Measurements from ENCODE around the gene AKR1C2.

DNA sequence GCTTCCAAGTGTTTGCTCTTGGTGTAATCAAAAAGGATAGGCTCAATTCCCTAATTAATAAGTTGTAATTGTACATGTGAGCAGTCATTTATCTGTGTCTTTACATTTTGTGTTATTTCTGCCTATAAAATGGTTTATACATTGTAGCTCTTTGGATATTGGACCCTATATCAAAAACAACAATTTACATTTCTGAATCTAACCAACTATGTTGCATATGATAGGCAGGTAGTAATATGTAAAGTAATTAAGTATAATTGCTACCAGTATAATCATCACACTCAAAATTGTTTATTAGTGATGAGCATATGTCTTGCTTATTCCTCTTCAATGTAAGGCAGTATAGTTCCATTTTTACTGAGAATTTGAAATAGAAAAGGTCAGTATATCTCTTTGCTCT, 26.6 kb downstream of the AKR1C2 start:
- TF ChIP-seq POLR2AphosphoS5 (IDR thresholded peaks at IDR 0.05; ENCODE audit: low read depth, low read length) (no peak), SIN3A (IDR thresholded peaks at IDR 0.05; ENCODE audit: borderline replicate concordance, insufficient read depth, low read length) (no peak)
- TF ChIP-seq, protein P1, sequence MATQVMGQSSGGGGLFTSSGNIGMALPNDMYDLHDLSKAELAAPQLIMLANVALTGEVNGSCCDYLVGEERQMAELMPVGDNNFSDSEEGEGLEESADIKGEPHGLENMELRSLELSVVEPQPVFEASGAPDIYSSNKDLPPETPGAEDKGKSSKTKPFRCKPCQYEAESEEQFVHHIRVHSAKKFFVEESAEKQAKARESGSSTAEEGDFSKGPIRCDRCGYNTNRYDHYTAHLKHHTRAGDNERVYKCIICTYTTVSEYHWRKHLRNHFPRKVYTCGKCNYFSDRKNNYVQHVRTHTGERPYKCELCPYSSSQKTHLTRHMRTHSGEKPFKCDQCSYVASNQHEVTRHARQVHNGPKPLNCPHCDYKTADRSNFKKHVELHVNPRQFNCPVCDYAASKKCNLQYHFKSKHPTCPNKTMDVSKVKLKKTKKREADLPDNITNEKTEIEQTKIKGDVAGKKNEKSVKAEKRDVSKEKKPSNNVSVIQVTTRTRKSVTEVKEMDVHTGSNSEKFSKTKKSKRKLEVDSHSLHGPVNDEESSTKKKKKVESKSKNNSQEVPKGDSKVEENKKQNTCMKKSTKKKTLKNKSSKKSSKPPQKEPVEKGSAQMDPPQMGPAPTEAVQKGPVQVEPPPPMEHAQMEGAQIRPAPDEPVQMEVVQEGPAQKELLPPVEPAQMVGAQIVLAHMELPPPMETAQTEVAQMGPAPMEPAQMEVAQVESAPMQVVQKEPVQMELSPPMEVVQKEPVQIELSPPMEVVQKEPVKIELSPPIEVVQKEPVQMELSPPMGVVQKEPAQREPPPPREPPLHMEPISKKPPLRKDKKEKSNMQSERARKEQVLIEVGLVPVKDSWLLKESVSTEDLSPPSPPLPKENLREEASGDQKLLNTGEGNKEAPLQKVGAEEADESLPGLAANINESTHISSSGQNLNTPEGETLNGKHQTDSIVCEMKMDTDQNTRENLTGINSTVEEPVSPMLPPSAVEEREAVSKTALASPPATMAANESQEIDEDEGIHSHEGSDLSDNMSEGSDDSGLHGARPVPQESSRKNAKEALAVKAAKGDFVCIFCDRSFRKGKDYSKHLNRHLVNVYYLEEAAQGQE (IDR thresholded peaks at IDR 0.05; ENCODE audit: insufficient read depth in 1 of 2, low read depth in 2 of 2, low read length in 2 of 2) = no peak
